H9 (cell line): ENCODE data around the gene CDC37. TPM values are rescaled to one million over a fixed set of nuclear protein-coding genes. Genes with fewer than 3 reads are reported as not detected.

Experiments used
- DNase-seq: peaks from one replicate; pipeline ENCODE4 v3.0.0-alpha.2; 2017
- H2AFZ ChIP-seq: one replicate; pipeline ENCODE4 v1.6.1; 2013; ENCODE audit warnings: mild to moderate bottlenecking, low read length, control low read depth, moderate library complexity
- H2AK5ac ChIP-seq: 2 replicates; pipeline ENCODE4 v1.6.1; 2013; ENCODE audit warnings: low read length, control low read depth, mixed read lengths; ENCODE audit not compliant: insufficient read length
- H2BK120ac ChIP-seq: one replicate; pipeline ENCODE4 v1.6.1; 2013; ENCODE audit warnings: low read depth, mild to moderate bottlenecking, low read length, control low read depth, inconsistent platforms; ENCODE audit not compliant: poor library complexity, severe bottlenecking
- H2BK12ac ChIP-seq: 2 replicates; pipeline ENCODE4 v1.6.1; 2013; ENCODE audit warnings: low read length, control low read depth, mixed read lengths, low read depth; ENCODE audit not compliant: insufficient read length
- H2BK15ac ChIP-seq: 2 replicates; pipeline ENCODE4 v1.6.1; 2013; ENCODE audit warnings: low read depth, low read length, control low read depth
- H2BK20ac ChIP-seq: one replicate; pipeline ENCODE4 v1.6.1; 2013; ENCODE audit warnings: low read depth, mild to moderate bottlenecking, low read length, control low read depth, inconsistent platforms; ENCODE audit not compliant: poor library complexity, severe bottlenecking
- H2BK5ac ChIP-seq: 2 replicates; pipeline ENCODE4 v1.6.1; 2013; ENCODE audit warnings: low read length, control low read depth, mixed read lengths; ENCODE audit not compliant: insufficient read length
- H3K14ac ChIP-seq: 2 replicates; pipeline ENCODE4 v1.6.1; 2013; ENCODE audit warnings: low read length, control low read depth; ENCODE audit not compliant: insufficient read depth
- H3K18ac ChIP-seq: 2 replicates; pipeline ENCODE4 v1.6.1; 2013; ENCODE audit warnings: low read depth, mild to moderate bottlenecking, mixed read lengths, low read length, control low read depth; ENCODE audit not compliant: insufficient read length
- H3K23ac ChIP-seq: 2 replicates; pipeline ENCODE4 v1.6.1; 2013; ENCODE audit warnings: low read length, control low read depth, mixed read lengths, low read depth; ENCODE audit not compliant: insufficient read length
- H3K23me2 ChIP-seq: 2 replicates; pipeline ENCODE4 v1.6.1; 2013; ENCODE audit warnings: low read depth, mild to moderate bottlenecking, mixed read lengths, low read length, control low read depth; ENCODE audit not compliant: insufficient read length, poor library complexity, severe bottlenecking
- H3K27ac ChIP-seq: 2 replicates; pipeline ENCODE4 v1.5.1; 2013; ENCODE audit warnings: low read length, control low read depth, mixed read lengths, low read depth; ENCODE audit not compliant: insufficient read length
- H3K27me3 ChIP-seq: 2 replicates; pipeline ENCODE4 v1.6.1; 2013; ENCODE audit warnings: low read length, control low read depth, inconsistent platforms; ENCODE audit not compliant: insufficient read depth
- H3K4ac ChIP-seq: 2 replicates; pipeline ENCODE4 v1.6.1; 2013; ENCODE audit warnings: low read depth, mild to moderate bottlenecking, control low read depth, inconsistent platforms, low read length, moderate library complexity
- H3K4me1 ChIP-seq: 2 replicates; pipeline ENCODE4 v1.6.1; 2013; ENCODE audit warnings: low read length, control low read depth, inconsistent platforms; ENCODE audit not compliant: insufficient read depth
- H3K4me2 ChIP-seq: 2 replicates; pipeline ENCODE4 v1.6.1; 2013; ENCODE audit warnings: low read length, control low read depth, mixed read lengths; ENCODE audit not compliant: insufficient read length, insufficient read depth
- H3K56ac ChIP-seq: 2 replicates; pipeline ENCODE4 v1.6.1; 2013; ENCODE audit warnings: low read depth, mild to moderate bottlenecking, mixed read lengths, low read length, control low read depth; ENCODE audit not compliant: insufficient read length
- H3K79me1 ChIP-seq: 2 replicates; pipeline ENCODE4 v1.6.1; 2013; ENCODE audit warnings: low read depth, mild to moderate bottlenecking, moderate library complexity, low read length, control low read depth, inconsistent platforms; ENCODE audit not compliant: insufficient read depth, poor library complexity, severe bottlenecking
- H3K79me2 ChIP-seq: 2 replicates; pipeline ENCODE4 v1.6.1; 2013; ENCODE audit warnings: low read length, control low read depth, inconsistent platforms; ENCODE audit not compliant: insufficient read depth
- H3K9ac ChIP-seq: 2 replicates; pipeline ENCODE4 v1.6.1; 2013; ENCODE audit warnings: low read length, control low read depth, mixed read lengths; ENCODE audit not compliant: insufficient read length; ENCODE audit errors: extremely low read depth
- H3K9me3 ChIP-seq: one replicate; pipeline ENCODE4 v1.6.1; 2013; ENCODE audit warnings: low read depth, low read length, inconsistent platforms; ENCODE audit not compliant: control insufficient read depth
- H3T11ph ChIP-seq: one replicate; pipeline ENCODE4 v1.6.1; 2013; ENCODE audit warnings: mild to moderate bottlenecking, low read length, control low read depth, inconsistent platforms
- H4K20me1 ChIP-seq: one replicate; pipeline ENCODE4 v1.6.1; 2013; ENCODE audit not compliant: control insufficient read depth, insufficient read length, insufficient read depth
- H4K5ac ChIP-seq: 2 replicates; pipeline ENCODE4 v1.6.1; 2013; ENCODE audit warnings: low read depth, mild to moderate bottlenecking, mixed read lengths, low read length, control low read depth; ENCODE audit not compliant: insufficient read length
- H4K8ac ChIP-seq: replicated peaks from 2 replicates; pipeline ENCODE4 v1.6.1; 2013; ENCODE audit warnings: low read length, control low read depth, mixed read lengths, low read depth; ENCODE audit not compliant: insufficient read length
- H4K91ac ChIP-seq: 2 replicates; pipeline ENCODE4 v1.6.1; 2013; ENCODE audit warnings: low read depth, mild to moderate bottlenecking, moderate library complexity, mixed read lengths, low read length, control low read depth; ENCODE audit not compliant: insufficient read length
- H3K27ac Mint-ChIP-seq, 3 experiments: 2 replicates in 2 of 3; 3 replicates in 1 of 3; pipeline ENCODE4 v1.8.0; 2020 to 2021; ENCODE audit warnings: mixed read lengths in 3 of 3, mild to moderate bottlenecking in 1 of 3, moderate library complexity in 1 of 3
- H3K27me3 Mint-ChIP-seq: 2 replicates; pipeline ENCODE4 v1.8.0; 2021; ENCODE audit warnings: low read depth, mild to moderate bottlenecking, moderate library complexity, mixed read lengths
- H3K36me3 Mint-ChIP-seq, 3 experiments: 2 replicates in 2 of 3; 3 replicates in 1 of 3; pipeline ENCODE4 v1.8.0; 2020 to 2021; ENCODE audit warnings: low read depth in 3 of 3, mixed read lengths in 3 of 3; ENCODE audit not compliant: insufficient read depth in 1 of 3
- H3K4me1 Mint-ChIP-seq, 2 experiments: 2 replicates each; pipeline ENCODE4 v1.8.0; 2020; ENCODE audit warnings: mixed read lengths in 2 of 2
- H3K4me3 Mint-ChIP-seq, 2 experiments: 2 replicates in 1 of 2; 3 replicates in 1 of 2; pipeline ENCODE4 v1.8.0; 2020 to 2021; ENCODE audit warnings: mild to moderate bottlenecking in 2 of 2, mixed read lengths in 2 of 2, moderate library complexity in 1 of 2
- H3K9me3 Mint-ChIP-seq, 2 experiments: 2 replicates in 1 of 2; 3 replicates in 1 of 2; pipeline ENCODE4 v1.8.0; 2020; ENCODE audit warnings: mild to moderate bottlenecking in 2 of 2, mixed read lengths in 2 of 2, moderate library complexity in 1 of 2
- WGBS: extraction: QIAGEN DNeasy Blood & Tissue Kit; methylation state at CpG from one replicate; pipeline ENCODE4 v1.1.7; 2013; ENCODE audit warnings: missing lambda C conversion rate, low lambda C conversion rate, mixed read lengths; ENCODE audit not compliant: insufficient read length; ENCODE audit errors: extremely low coverage; 5-methylcytosine and 5-hydroxymethylcytosine counted together
- total RNA-seq: library from RNA; stranded (reverse); gene quantifications from 2 replicates; pipeline ENCODE4 v1.2.1, GENCODE V29; 2021
- TF ChIP-seq, protein P1 (sequence below): fragments of 200-600 bp; sonication (generic); conservative IDR thresholded peaks from 3 replicates; pipeline ENCODE4 v1.8.0; 2021; ENCODE audit warnings: antibody characterized with exemption, mild to moderate bottlenecking

Gene CDC37
- total RNA-seq, 1 experiment from 2014 or later: 155 TPM

GRCh38 chr19:10388957-10389356 is 14.4 kb downstream of the CDC37 start:
- Histone ChIP-seq H3K4ac (no peak overlapping the region), H2AK5ac (no peak overlapping the region)
- no peak overlapping the region for H3K4me3 Mint-ChIP-seq

More at GRCh38 chr19:10388957-10389356, 14.4 kb downstream of the CDC37 start:
- no peak overlapping the region for H4K5ac ChIP-seq
- H3K18ac ChIP-seq: no peak overlapping the region
- no peak overlapping the region for H3K27ac ChIP-seq
- H2BK120ac ChIP-seq: no peak overlapping the region
- H2BK12ac ChIP-seq: no peak overlapping the region
- H3K27me3 Mint-ChIP-seq: peaks cover 2% of the 10 kb centered on the region; the same call in 1 of the 2 replicates
- peak; percentile 87 for DNase-seq
- H2BK15ac ChIP-seq: no peak overlapping the region
- H3K4me2 ChIP-seq: no peak overlapping the region
- no peaks in the 10 kb centered on the region for H3K79me2 ChIP-seq
- H3T11ph ChIP-seq: no peak overlapping the region
- no peak overlapping the region for H2AFZ ChIP-seq
- TF ChIP-seq, protein P1, sequence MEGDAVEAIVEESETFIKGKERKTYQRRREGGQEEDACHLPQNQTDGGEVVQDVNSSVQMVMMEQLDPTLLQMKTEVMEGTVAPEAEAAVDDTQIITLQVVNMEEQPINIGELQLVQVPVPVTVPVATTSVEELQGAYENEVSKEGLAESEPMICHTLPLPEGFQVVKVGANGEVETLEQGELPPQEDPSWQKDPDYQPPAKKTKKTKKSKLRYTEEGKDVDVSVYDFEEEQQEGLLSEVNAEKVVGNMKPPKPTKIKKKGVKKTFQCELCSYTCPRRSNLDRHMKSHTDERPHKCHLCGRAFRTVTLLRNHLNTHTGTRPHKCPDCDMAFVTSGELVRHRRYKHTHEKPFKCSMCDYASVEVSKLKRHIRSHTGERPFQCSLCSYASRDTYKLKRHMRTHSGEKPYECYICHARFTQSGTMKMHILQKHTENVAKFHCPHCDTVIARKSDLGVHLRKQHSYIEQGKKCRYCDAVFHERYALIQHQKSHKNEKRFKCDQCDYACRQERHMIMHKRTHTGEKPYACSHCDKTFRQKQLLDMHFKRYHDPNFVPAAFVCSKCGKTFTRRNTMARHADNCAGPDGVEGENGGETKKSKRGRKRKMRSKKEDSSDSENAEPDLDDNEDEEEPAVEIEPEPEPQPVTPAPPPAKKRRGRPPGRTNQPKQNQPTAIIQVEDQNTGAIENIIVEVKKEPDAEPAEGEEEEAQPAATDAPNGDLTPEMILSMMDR: peak; percentile 95
- H4K20me1 ChIP-seq: no peaks in the 10 kb centered on the region
- no peak overlapping the region for H3K14ac ChIP-seq
- WGBS: no CpG with 5 or more reads among the region's 3 CpGs
- no peaks in the 10 kb centered on the region for H3K79me1 ChIP-seq
- no peak overlapping the region for H4K8ac ChIP-seq
- H2BK20ac ChIP-seq: no peak overlapping the region
- no peak overlapping the region for H3K56ac ChIP-seq
- no peak overlapping the region for H4K91ac ChIP-seq
- H3K36me3 Mint-ChIP-seq: peaks cover 12 to 31% (median 21%) of the 10 kb centered on the region in 3 experiments; a peak in 6 of 7 replicates
- peaks cover 9 to 11% of the 10 kb centered on the region in 2 experiments; a peak in 3 of 4 replicates for H3K4me1 Mint-ChIP-seq
- H2BK5ac ChIP-seq: no peak overlapping the region
- no peaks in the 10 kb centered on the region for H3K4me1 ChIP-seq
- H3K9ac ChIP-seq: no peak overlapping the region
- peaks cover 3% of the 10 kb centered on the region for H3K23me2 ChIP-seq
- H3K27ac Mint-ChIP-seq: peak overlapping the region in 1 of 3 experiments; percentile 49; a peak in 2 of 7 replicates
- no peak overlapping the region for H3K23ac ChIP-seq
- H3K27me3 ChIP-seq: no peaks in the 10 kb centered on the region
- H3K9me3 ChIP-seq: no peaks in the 10 kb centered on the region
- H3K9me3 Mint-ChIP-seq: no peaks in the 10 kb centered on the region
